Measurements from ENCODE around the gene TTC3.

- no peak for TF ChIP-seq GABPA (IDR thresholded peaks at IDR 0.05; ENCODE audit: low read depth)
- no peak for TF ChIP-seq CREM (IDR thresholded peaks at IDR 0.05; ENCODE audit: low read depth)
- TF ChIP-seq HDAC2 (IDR thresholded peaks at IDR 0.05), result no peak
- TF ChIP-seq, protein P1, sequence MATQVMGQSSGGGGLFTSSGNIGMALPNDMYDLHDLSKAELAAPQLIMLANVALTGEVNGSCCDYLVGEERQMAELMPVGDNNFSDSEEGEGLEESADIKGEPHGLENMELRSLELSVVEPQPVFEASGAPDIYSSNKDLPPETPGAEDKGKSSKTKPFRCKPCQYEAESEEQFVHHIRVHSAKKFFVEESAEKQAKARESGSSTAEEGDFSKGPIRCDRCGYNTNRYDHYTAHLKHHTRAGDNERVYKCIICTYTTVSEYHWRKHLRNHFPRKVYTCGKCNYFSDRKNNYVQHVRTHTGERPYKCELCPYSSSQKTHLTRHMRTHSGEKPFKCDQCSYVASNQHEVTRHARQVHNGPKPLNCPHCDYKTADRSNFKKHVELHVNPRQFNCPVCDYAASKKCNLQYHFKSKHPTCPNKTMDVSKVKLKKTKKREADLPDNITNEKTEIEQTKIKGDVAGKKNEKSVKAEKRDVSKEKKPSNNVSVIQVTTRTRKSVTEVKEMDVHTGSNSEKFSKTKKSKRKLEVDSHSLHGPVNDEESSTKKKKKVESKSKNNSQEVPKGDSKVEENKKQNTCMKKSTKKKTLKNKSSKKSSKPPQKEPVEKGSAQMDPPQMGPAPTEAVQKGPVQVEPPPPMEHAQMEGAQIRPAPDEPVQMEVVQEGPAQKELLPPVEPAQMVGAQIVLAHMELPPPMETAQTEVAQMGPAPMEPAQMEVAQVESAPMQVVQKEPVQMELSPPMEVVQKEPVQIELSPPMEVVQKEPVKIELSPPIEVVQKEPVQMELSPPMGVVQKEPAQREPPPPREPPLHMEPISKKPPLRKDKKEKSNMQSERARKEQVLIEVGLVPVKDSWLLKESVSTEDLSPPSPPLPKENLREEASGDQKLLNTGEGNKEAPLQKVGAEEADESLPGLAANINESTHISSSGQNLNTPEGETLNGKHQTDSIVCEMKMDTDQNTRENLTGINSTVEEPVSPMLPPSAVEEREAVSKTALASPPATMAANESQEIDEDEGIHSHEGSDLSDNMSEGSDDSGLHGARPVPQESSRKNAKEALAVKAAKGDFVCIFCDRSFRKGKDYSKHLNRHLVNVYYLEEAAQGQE (IDR thresholded peaks at IDR 0.05; ENCODE audit: low read depth, low read length), result no peak
- TF ChIP-seq TAF1 (IDR thresholded peaks at IDR 0.05; ENCODE audit: borderline replicate concordance, low read depth, low read length), result no peak
- no peak for TF ChIP-seq CTCF (IDR thresholded peaks at IDR 0.05 in 2 of 3, conservative IDR thresholded peaks at IDR 0.05 in 1 of 3; ENCODE audit: control insufficient read depth in 2 of 3, extremely low read depth in 1 of 3, insufficient read depth in 1 of 3, low read depth in 3 of 3, low read length in 3 of 3)
- TF ChIP-seq TCF12 (IDR thresholded peaks at IDR 0.05; ENCODE audit: low read depth, low read length), result no peak
- no peak for TF ChIP-seq SIX5 (IDR thresholded peaks at IDR 0.05; ENCODE audit: low read depth, low read length, severe bottlenecking)
- TF ChIP-seq CBX3 (IDR thresholded peaks at IDR 0.05; ENCODE audit: borderline replicate concordance, low read depth), result no peak
- no peak for TF ChIP-seq NFYB (IDR thresholded peaks at IDR 0.05; ENCODE audit: insufficient read depth, low read depth, low read length)
- no peak for TF ChIP-seq POLR2A (IDR thresholded peaks at IDR 0.05; ENCODE audit: low read depth, low read length)
Measured at GRCh38 chr21:37159949-37160348, 86.9 kb downstream of the TTC3 start.

Data from GM12878 (cell line).